ENCODE results near the gene NUCB2. TPM values are rescaled to one million over a fixed set of nuclear protein-coding genes. Genes with fewer than 3 reads are reported as not detected.

NUCB2 gene
- total and polyA plus RNA-seq, 2 of the 8 experiments (the other 6 are each of a cell fraction or from before 2014, with no cell fraction given), result 9.0 to 34.2 TPM

DNA sequence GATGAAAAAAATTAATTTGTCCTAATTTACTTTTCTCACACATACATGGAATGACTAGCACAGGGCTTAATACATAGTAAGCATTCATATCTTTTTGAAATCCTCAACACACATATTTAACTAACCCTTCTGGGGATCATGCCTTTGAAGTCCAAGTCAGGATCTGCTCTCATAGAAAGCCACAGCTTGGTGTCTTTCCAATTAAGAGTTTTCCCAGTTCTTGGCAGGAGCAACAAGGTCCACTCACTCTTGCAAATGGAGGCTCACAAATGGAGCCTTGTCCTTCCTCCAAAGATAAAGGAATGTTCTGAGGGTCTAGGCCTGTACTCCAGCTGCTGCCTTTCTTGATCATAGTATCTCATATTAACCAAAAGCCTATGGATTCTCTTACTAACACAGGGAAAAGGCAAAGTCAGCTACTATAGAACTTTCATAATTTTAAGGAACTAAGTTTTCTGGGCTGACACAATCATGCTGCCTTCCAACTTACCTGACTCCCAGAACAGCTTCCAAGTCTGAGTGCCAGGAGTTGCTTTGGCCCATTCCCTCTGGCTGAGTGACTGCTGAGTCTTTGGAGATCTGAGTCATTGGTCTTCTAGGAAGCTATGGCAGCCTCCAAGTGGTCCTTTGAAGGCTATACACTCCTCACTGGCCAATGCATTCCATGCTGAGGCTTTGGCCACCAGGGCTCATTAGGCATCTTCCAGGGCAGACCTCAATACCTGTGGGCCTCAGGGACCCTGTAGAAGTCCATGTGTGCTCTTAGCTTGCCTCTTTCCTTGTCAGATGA lies 25.8 kb upstream of the NUCB2 start:
- no peak overlapping the region for H3K4me2 ChIP-seq (ENCODE audit: insufficient read depth in 1 of 2, low read depth in 2 of 2, low read length in 2 of 2)
- H3K4ac ChIP-seq (replicated peaks; ENCODE audit: insufficient read length, low read depth, low read length), result no peak overlapping the region
- no peak overlapping the region for H4K91ac ChIP-seq (replicated peaks; ENCODE audit: insufficient read length, low read length)
- no peaks in the 10 kb centered on the region for H3K23me2 ChIP-seq (ENCODE audit: low read depth, low read length)
- H3K23ac ChIP-seq (ENCODE audit: insufficient read length), result no peak overlapping the region
- no peaks in the 10 kb centered on the region for H3K9me3 ChIP-seq (ENCODE audit: insufficient read depth in 2 of 2, low read depth in 1 of 2, low read length in 1 of 2)
- H2AFZ ChIP-seq (ENCODE audit: low read length), result no peak overlapping the region
- no peak overlapping the region for H4K8ac ChIP-seq (ENCODE audit: extremely low read depth, insufficient read depth, low read length)
- H4K5ac ChIP-seq (ENCODE audit: insufficient read length, low read depth, low read length), result no peak overlapping the region
- TF ChIP-seq SUZ12 (IDR thresholded peaks at IDR 0.05; ENCODE audit: low read length) (no peak), JUN (IDR thresholded peaks at IDR 0.05; ENCODE audit: low read depth, low read length) (no peak), TEAD4 (IDR thresholded peaks at IDR 0.05; ENCODE audit: low read depth, low read length) (no peak), CBX8 (IDR thresholded peaks at IDR 0.05; ENCODE audit: borderline replicate concordance, low read depth, low read length) (no peak), TAF1 (IDR thresholded peaks at IDR 0.05; ENCODE audit: low read depth, low read length) (no peak), SP2 (IDR thresholded peaks at IDR 0.05; ENCODE audit: low read length) (no peak), CREB1 (IDR thresholded peaks at IDR 0.05) (no peak), EGR1 (IDR thresholded peaks at IDR 0.05; ENCODE audit: borderline replicate concordance, low read depth, low read length) (no peak), CHD2 (IDR thresholded peaks at IDR 0.05; ENCODE audit: low read length) (no peak)
- no peak overlapping the region for H2AK5ac ChIP-seq (ENCODE audit: low read depth, low read length)
- ChIA-PET CTCF (ENCODE audit: partially characterized antibody) (interaction anchor here (0.6 to 1.0 kb wide), 2 partner anchors 24 to 53 kb away, joined by 3 read pairs; no protein-coding TSS in a partner anchor), POLR2A (ENCODE audit: partially characterized antibody) (interaction anchor here (0.6 kb wide), 1 partner anchor 319 kb away, joined by 3 read pairs; no protein-coding TSS in a partner anchor)
- FAIRE-seq (no peak), DNase-seq (ENCODE audit: low read depth in 1 of 2, low spot score in 2 of 2) (no peak)
- no peak overlapping the region for H2BK120ac ChIP-seq (replicated peaks; ENCODE audit: low read depth, low read length)
- H3K18ac ChIP-seq (ENCODE audit: extremely low read depth, low read length), result no peak overlapping the region
- no peak overlapping the region for H2BK12ac ChIP-seq (ENCODE audit: low read depth, low read length)
- H2BK5ac ChIP-seq (ENCODE audit: low read depth, low read length), result no peak overlapping the region
- H3K56ac ChIP-seq (replicated peaks; ENCODE audit: insufficient read length, low read depth, low read length), result no peak overlapping the region
- H3K4me3 ChIP-seq (ENCODE audit: extremely low read depth in 1 of 4, insufficient read depth in 2 of 4, low read depth in 3 of 4, low read length in 4 of 4), result no peak overlapping the region
- H3K14ac ChIP-seq (ENCODE audit: insufficient read length), result no peak overlapping the region
- H3K27me3 ChIP-seq (replicated peaks in 1 of 4; ENCODE audit: control insufficient read depth in 3 of 4, extremely low read depth in 1 of 4, insufficient read depth in 3 of 4, low read length in 3 of 4), result no peaks in the 10 kb centered on the region
- no peak overlapping the region for H2BK15ac ChIP-seq (ENCODE audit: low read length)
- no peaks in the 10 kb centered on the region for H3K79me2 ChIP-seq (ENCODE audit: control insufficient read depth in 1 of 2, insufficient read depth in 2 of 2, low read length in 2 of 2)
- H3K36me3 ChIP-seq (ENCODE audit: control insufficient read depth in 2 of 4, insufficient read depth in 4 of 4, low read length in 3 of 4), result no peaks in the 10 kb centered on the region
- no peak overlapping the region for H3K27ac ChIP-seq (ENCODE audit: low read depth, low read length)
- H3K4me1 ChIP-seq (replicated peaks in 1 of 4; ENCODE audit: control insufficient read depth in 3 of 4, insufficient read depth in 4 of 4, low read length in 3 of 4), result no peaks in the 10 kb centered on the region
- no peaks in the 10 kb centered on the region for H4K20me1 ChIP-seq (replicated peaks in 1 of 2; ENCODE audit: control insufficient read depth in 1 of 2, insufficient read depth in 2 of 2, low read length in 2 of 2)
- H3K9ac ChIP-seq (replicated peaks in 1 of 4; ENCODE audit: extremely low read depth in 1 of 4, low read depth in 3 of 4, low read length in 3 of 4), result no peak overlapping the region
- no peaks in the 10 kb centered on the region for H3K79me1 ChIP-seq (ENCODE audit: low read depth, low read length)
- no peak overlapping the region for H2BK20ac ChIP-seq (ENCODE audit: low read length)

Measured in H1 (cell line).